IMR-90 (cell line): Measurements from ENCODE around the gene RAI14. TPM values are rescaled to one million over a fixed set of nuclear protein-coding genes. Genes with fewer than 3 reads are reported as not detected.

Experiments used
- ATAC-seq: fragments of 200-7000 bp; cut with Tn5 transposase; 2 replicates; pipeline ENCODE4 v1.9.1; 2020; ENCODE audit warnings: low read depth, mild to moderate bottlenecking, moderate library complexity
- BruUV-seq: library from RNA; stranded (reverse); fragments of 400-500 nt; replicated peaks from 2 replicates; lab custom pipeline; 2021; lab: Mats Ljungman, UMichigan
- CTCF ChIA-PET: fragments of 300-600 bp; formaldehyde crosslinking; extraction: SDS; loops from one replicate; lab custom pipeline; 2021; ENCODE audit warnings: antibody characterized with exemption; lab: Yijun Ruan, JAX
- POLR2A ChIA-PET: fragments of 300-600 bp; sonication (Branson Sonifier 250); formaldehyde crosslinking; loops from one replicate; lab custom pipeline; 2022; ENCODE audit warnings: antibody characterized with exemption; ENCODE audit not compliant: unreplicated experiment; lab: Charles Lee
- DNase-seq: peaks from one replicate; pipeline ENCODE4 v3.0.0; 2013
- H2AFZ ChIP-seq: replicated peaks from 2 replicates; pipeline ENCODE3; 2013; ENCODE audit warnings: low read length, mild to moderate bottlenecking; ENCODE audit not compliant: poor library complexity
- H2AK5ac ChIP-seq: 2 replicates; pipeline ENCODE4 v1.6.1; 2013; ENCODE audit warnings: low read depth, low read length, inconsistent platforms
- H2AK9ac ChIP-seq: replicated peaks from 2 replicates; pipeline ENCODE3; 2013; ENCODE audit warnings: mild to moderate bottlenecking, low read depth, low read length, moderate library complexity; ENCODE audit not compliant: poor library complexity
- H2BK120ac ChIP-seq: 2 replicates; pipeline ENCODE4 v1.6.1; 2013; ENCODE audit warnings: low read depth, low read length, inconsistent platforms
- H2BK15ac ChIP-seq: 3 replicates; pipeline ENCODE4 v1.6.1; 2013; ENCODE audit warnings: low read depth, low read length, inconsistent platforms
- H2BK20ac ChIP-seq: 2 replicates; pipeline ENCODE4 v1.6.1; 2013; ENCODE audit warnings: low read depth, mild to moderate bottlenecking, inconsistent platforms, low read length, moderate library complexity
- H2BK5ac ChIP-seq: 2 replicates; pipeline ENCODE4 v1.6.1; 2013; ENCODE audit warnings: mild to moderate bottlenecking, low read depth, low read length, inconsistent platforms; ENCODE audit not compliant: poor library complexity, severe bottlenecking
- H3K14ac ChIP-seq: replicated peaks from 2 replicates; pipeline ENCODE4 v1.6.1; 2013; ENCODE audit warnings: low read depth, low read length, inconsistent platforms
- H3K18ac ChIP-seq: 2 replicates; pipeline ENCODE4 v1.6.1; 2013; ENCODE audit warnings: low read depth, low read length, control low read depth
- H3K23ac ChIP-seq: 2 replicates; pipeline ENCODE4 v1.6.1; 2013; ENCODE audit warnings: low read depth, low read length, inconsistent platforms
- H3K27ac ChIP-seq: 2 replicates; pipeline ENCODE4 v1.5.1; 2013; ENCODE audit warnings: mild to moderate bottlenecking, control low read depth, low read length; ENCODE audit not compliant: insufficient read depth
- H3K27me3 ChIP-seq: 2 replicates; pipeline ENCODE4 v1.6.1; 2013; ENCODE audit warnings: low read length; ENCODE audit not compliant: control insufficient read depth, insufficient read depth
- H3K36me3 ChIP-seq: 2 replicates; pipeline ENCODE4 v1.6.1; 2013; ENCODE audit warnings: low read length, mixed read lengths; ENCODE audit not compliant: control insufficient read depth, insufficient read depth
- H3K4ac ChIP-seq: 2 replicates; pipeline ENCODE4 v1.6.1; 2013; ENCODE audit warnings: low read depth, low read length, inconsistent platforms
- H3K4me1 ChIP-seq: 2 replicates; pipeline ENCODE4 v1.6.1; 2013; ENCODE audit warnings: low read length, mixed read lengths; ENCODE audit not compliant: control insufficient read depth, insufficient read depth
- H3K4me2 ChIP-seq: 2 replicates; pipeline ENCODE4 v1.6.1; 2013; ENCODE audit warnings: low read depth, mild to moderate bottlenecking, control low read depth, low read length, moderate library complexity
- H3K4me3 ChIP-seq: 2 replicates; pipeline ENCODE4 v1.5.1; 2013; ENCODE audit warnings: low read depth, mild to moderate bottlenecking, control low read depth, low read length, moderate library complexity; ENCODE audit not compliant: insufficient read depth
- H3K56ac ChIP-seq: 2 replicates; pipeline ENCODE4 v1.6.1; 2013; ENCODE audit warnings: low read length, inconsistent platforms; ENCODE audit not compliant: insufficient read depth; ENCODE audit errors: extremely low read depth
- H3K79me1 ChIP-seq, 2 experiments: 2 replicates each; pipeline ENCODE4 v1.6.1; 2013; ENCODE audit warnings: low read length in 2 of 2, inconsistent platforms in 1 of 2, low read depth in 1 of 2
- H3K9ac ChIP-seq: 2 replicates; pipeline ENCODE4 v1.6.1; 2013; ENCODE audit warnings: low read depth, low read length, control low read depth
- H3K9me1 ChIP-seq: 2 replicates; pipeline ENCODE4 v1.6.1; 2013; ENCODE audit warnings: low read length, inconsistent platforms; ENCODE audit not compliant: insufficient read depth
- H3K9me3 ChIP-seq: 2 replicates; pipeline ENCODE4 v1.6.1; 2013; ENCODE audit warnings: low read length; ENCODE audit not compliant: control insufficient read depth, insufficient read depth
- H4K20me1 ChIP-seq: 2 replicates; pipeline ENCODE4 v1.6.1; 2013; ENCODE audit warnings: low read length, inconsistent platforms; ENCODE audit not compliant: insufficient read depth
- H4K5ac ChIP-seq: 2 replicates; pipeline ENCODE4 v1.6.1; 2013; ENCODE audit warnings: mild to moderate bottlenecking, low read depth, low read length, control low read depth
- H4K8ac ChIP-seq, 2 experiments: 2 replicates each; pipeline ENCODE4 v1.6.1; 2013; ENCODE audit warnings: low read depth in 2 of 2, low read length in 2 of 2, control low read depth in 1 of 2, inconsistent platforms in 1 of 2
- H4K91ac ChIP-seq: 2 replicates; pipeline ENCODE4 v1.6.1; 2013; ENCODE audit warnings: low read depth, low read length, inconsistent platforms; ENCODE audit not compliant: insufficient read depth
- BHLHE40 ChIP-seq: fragments of 150-350 bp; IDR thresholded peaks from 2 replicates; pipeline ENCODE4 v1.6.1; 2016; ENCODE audit warnings: mild to moderate bottlenecking, low read depth, low read length
- CEBPB ChIP-seq: IDR thresholded peaks from 2 replicates; pipeline ENCODE4 v1.6.1; 2012; ENCODE audit warnings: low read depth, low read length, improper control_type of control experiment
- CHD1 ChIP-seq: IDR thresholded peaks from 2 replicates; pipeline ENCODE4 v1.6.1; 2012; ENCODE audit warnings: low read depth, low read length, improper control_type of control experiment
- CTCF ChIP-seq: conservative IDR thresholded peaks from 2 replicates; pipeline ENCODE4 v1.5.1; 2012; ENCODE audit warnings: mild to moderate bottlenecking, low read depth, low read length, improper control_type of control experiment
- ELK1 ChIP-seq: fragments of 150-350 bp; IDR thresholded peaks from 2 replicates; pipeline ENCODE4 v1.6.1; 2016; ENCODE audit warnings: low read depth, mild to moderate bottlenecking, low read length, moderate library complexity, borderline replicate concordance
- FOS ChIP-seq: fragments of 150-350 bp; IDR thresholded peaks from 2 replicates; pipeline ENCODE4 v1.6.1; 2016; ENCODE audit warnings: low read depth, low read length
- MAFK ChIP-seq: IDR thresholded peaks from 2 replicates; pipeline ENCODE4 v1.6.1; 2012; ENCODE audit warnings: low read depth, low read length, improper control_type of control experiment
- MAZ ChIP-seq: IDR thresholded peaks from 2 replicates; pipeline ENCODE4 v1.6.1; 2012; ENCODE audit warnings: low read depth, mild to moderate bottlenecking, low read length, improper control_type of control experiment, moderate library complexity, borderline replicate concordance
- MXI1 ChIP-seq: IDR thresholded peaks from 2 replicates; pipeline ENCODE4 v1.6.1; 2012; ENCODE audit warnings: low read depth, mild to moderate bottlenecking, low read length, moderate library complexity, borderline replicate concordance
- NFE2L2 ChIP-seq: fragments of 150-350 bp; IDR thresholded peaks from 2 replicates; pipeline ENCODE4 v1.6.1; 2016; ENCODE audit warnings: low read depth, mild to moderate bottlenecking, low read length
- POLR2A ChIP-seq: IDR thresholded peaks from 2 replicates; pipeline ENCODE4 v1.6.1; 2012; ENCODE audit warnings: mild to moderate bottlenecking, low read depth, low read length
- RAD21 ChIP-seq: IDR thresholded peaks from 2 replicates; pipeline ENCODE4 v1.6.1; 2012; ENCODE audit warnings: low read length, improper control_type of control experiment
- RCOR1 ChIP-seq: IDR thresholded peaks from 2 replicates; pipeline ENCODE4 v1.6.1; 2012; ENCODE audit warnings: mild to moderate bottlenecking, low read length, improper control_type of control experiment; ENCODE audit not compliant: insufficient replicate concordance
- RFX5 ChIP-seq: IDR thresholded peaks from 2 replicates; pipeline ENCODE4 v1.8.0; 2012; ENCODE audit warnings: low read depth, mild to moderate bottlenecking, low read length, moderate library complexity
- SMC3 ChIP-seq: fragments of 150-350 bp; IDR thresholded peaks from 2 replicates; pipeline ENCODE4 v1.6.1; 2016; ENCODE audit warnings: low read depth, mild to moderate bottlenecking, antibody characterized with exemption, low read length, moderate library complexity
- USF2 ChIP-seq: fragments of 150-350 bp; IDR thresholded peaks from 2 replicates; pipeline ENCODE4 v1.6.1; 2017; ENCODE audit warnings: mild to moderate bottlenecking, antibody characterized with exemption, low read length, low read depth
- dilution Hi-C: fragments of 300-500 bp; cut with HindIII; formaldehyde crosslinking; loops from one replicate; pipeline ENCODE4 v1.14.3; 2018; ENCODE audit warnings: low sequenced_read_pairs; ENCODE audit not compliant: unreplicated experiment
- in situ Hi-C: fragments of 300-500 bp; cut with MboI; formaldehyde crosslinking; loops from 3 replicates; pipeline ENCODE4 v1.14.3; 2019; ENCODE audit warnings: low sequenced_read_pairs, inconsistent platforms, mixed read lengths
- intact Hi-C: fragments of 100-400 bp; cut with micrococcal nuclease; formaldehyde crosslinking; loops from 2 replicates; pipeline ENCODE4 v1.10.0; 2022
- polyA plus RNA-seq, 3 experiments: library from polyadenylated mRNA; depleted of rRNA; stranded (reverse); fragments of >200 nt; gene quantifications; 2 replicates each; pipeline ENCODE4 v1.2.3, GENCODE V29; 2012; ENCODE audit warnings: low replicate concordance in 1 of 3
- total RNA-seq: library from RNA; depleted of rRNA; stranded (reverse); fragments of >200 nt; gene quantifications from 2 replicates; pipeline ENCODE4 v1.2.3, GENCODE V29; 2012

RAI14 gene
- total and polyA plus RNA-seq, 2 of the 4 experiments (the other 2 are of a cell fraction) = 221 to 267 TPM

GRCh38 chr5:34881246-34881645 lies 225.1 kb downstream of the RAI14 start:
- no peak overlapping the region for H3K23ac ChIP-seq
- POLR2A ChIA-PET = no interaction called here

More at GRCh38 chr5:34881246-34881645, 225.1 kb downstream of the RAI14 start:
- H3K56ac ChIP-seq = no peak overlapping the region
- no peak overlapping the region for H3K14ac ChIP-seq
- ATAC-seq (no peak), DNase-seq (no peak)
- H2BK20ac ChIP-seq = no peak overlapping the region
- H2BK15ac ChIP-seq = no peak overlapping the region
- no peak overlapping the region for H2BK5ac ChIP-seq
- H2AK9ac ChIP-seq = no peak overlapping the region
- no peaks in the 10 kb centered on the region for H4K20me1 ChIP-seq
- H3K4me3 ChIP-seq = no peak overlapping the region
- H3K4me1 ChIP-seq = no peaks in the 10 kb centered on the region
- no peak overlapping the region for H3K4ac ChIP-seq
- no peaks in the 10 kb centered on the region for H3K9me3 ChIP-seq
- H4K91ac ChIP-seq = no peak overlapping the region
- H3K27ac ChIP-seq = no peak overlapping the region
- H3K9ac ChIP-seq = no peak overlapping the region
- no peak overlapping the region for H3K4me2 ChIP-seq
- no peak overlapping the region for H2AFZ ChIP-seq
- TF ChIP-seq ELK1 (no peak), SMC3 (no peak), MXI1 (no peak), RCOR1 (no peak), RFX5 (no peak), POLR2A (no peak), MAZ (no peak), MAFK (no peak), FOS (no peak), CTCF (no peak), RAD21 (no peak), CEBPB (no peak), NFE2L2 (no peak), CHD1 (no peak), BHLHE40 (no peak), USF2 (no peak)
- CTCF ChIA-PET = interaction anchor here (1.0 kb wide), 1 partner anchor 16 kb away, joined by 3 read pairs; no protein-coding TSS in a partner anchor
- H3K27me3 ChIP-seq = no peaks in the 10 kb centered on the region; the same call in 1 of the 2 replicates
- no peak overlapping the region for H4K8ac ChIP-seq
- H3K79me1 ChIP-seq = no peaks in the 10 kb centered on the region
- no peak overlapping the region for H2BK120ac ChIP-seq
- no peak overlapping the region for H4K5ac ChIP-seq
- no peak overlapping the region for H3K18ac ChIP-seq
- intact Hi-C loops = no loop called here
- H2AK5ac ChIP-seq = no peak overlapping the region
- no peaks in the 10 kb centered on the region for H3K36me3 ChIP-seq
- dilution Hi-C loops = no loop called here
- no TSS peak for BruUV-seq
- H3K9me1 ChIP-seq = no peaks in the 10 kb centered on the region
- in situ Hi-C loops = loop anchor here (25.0 kb wide), 1 partner anchor 894 kb away; the partner anchor contains the start of gene SLC45A2
